Tibial artery (tissue), 4 donors: ENCODE measurements around the gene C10orf120.

Experiments used
- DNase-seq, 2 donors: peaks; one replicate each; pipeline ENCODE4 v3.0.0-alpha.2; 2019
- H3K27ac ChIP-seq, 2 donors: fragments of 200-600 bp; sonication (generic) in 1 of 2; 1 replicate in 1 of 2; 2 replicates in 1 of 2; pipeline ENCODE4 v1.5.1; 2018 to 2019; ENCODE audit warnings: mild to moderate bottlenecking in 1 of 2
- H3K27me3 ChIP-seq, 2 donors: fragments of 200-600 bp; sonication (generic) in 1 of 2; one replicate each; pipeline versions ENCODE4 v1.5.1 to v1.6.0; 2016 to 2019
- H3K36me3 ChIP-seq, 3 donors: fragments of 200-600 bp; sonication (generic) in 2 of 3; one replicate each; pipeline ENCODE4 v1.5.1; 2016 to 2019; ENCODE audit warnings: mild to moderate bottlenecking in 2 of 3
- H3K4me1 ChIP-seq, 4 donors: fragments of 200-600 bp; sonication (generic) in 2 of 4; 1 replicate in 3 of 4; 2 replicates in 1 of 4; pipeline ENCODE4 v1.5.1; 2016 to 2019
- H3K4me3 ChIP-seq, 2 donors: fragments of 200-600 bp; sonication (generic) in 1 of 2; 1 replicate in 1 of 2; 2 replicates in 1 of 2; pipeline ENCODE4 v1.5.1; 2018 to 2019; ENCODE audit warnings: mild to moderate bottlenecking in 2 of 2
- H3K9me3 ChIP-seq, 3 donors: fragments of 200-600 bp; sonication (generic) in 1 of 3; one replicate each; pipeline ENCODE4 v1.5.1; 2016 to 2019
- CTCF ChIP-seq, 2 experiments: fragments of 200-600 bp in 1 of 2; fragments of 450-650 bp in 1 of 2; IDR thresholded peaks; one replicate each; pipeline ENCODE4 v1.5.1; 2017 to 2019; ENCODE audit warnings: antibody characterized with exemption in 2 of 2, mild to moderate bottlenecking in 1 of 2, moderate library complexity in 1 of 2
- intact Hi-C: fragments of 100-400 bp; cut with DNase I; formaldehyde crosslinking; loops from one replicate; pipeline ENCODE4 v1.15.0; 2023; ENCODE audit warnings: low total_unique reads

The C10orf120 gene

GRCh38 chr10:122699796-122700455, at the start of gene C10orf120:
Gene C10orf120 (minus strand): TSS chr10:122699846. CDS start chr10:122699790, 56 bp downstream.
- Histone ChIP-seq H3K4me3 (no peak within 1 kb of the TSS), H3K36me3 (no peaks in the 10 kb centered on the region), H3K27ac (no peak within 1 kb of the TSS), H3K9me3 (no peaks in the 10 kb centered on the region), H3K4me1 (no peaks in the 10 kb centered on the region), H3K27me3 (no peaks in the 10 kb centered on the region)
- no peak for DNase-seq
- intact Hi-C loops, result loop anchor here (5.0 kb wide), 1 partner anchor 53 kb away; no protein-coding TSS in a partner anchor
- no peak for TF ChIP-seq CTCF (IDR thresholded peaks at IDR 0.05)

GRCh38 chr10:122748496-122748895, 48.9 kb upstream of the C10orf120 start:
- DNase-seq, result no peak
- Histone ChIP-seq H3K36me3 (no peaks in the 10 kb centered on the region), H3K27ac (no peak overlapping the region), H3K4me3 (no peak overlapping the region), H3K9me3 (no peaks in the 10 kb centered on the region), H3K27me3 (peaks cover 0 to 6% of the 10 kb centered on the region in 2 donors), H3K4me1 (no peaks in the 10 kb centered on the region)
- no peak for TF ChIP-seq CTCF (IDR thresholded peaks at IDR 0.05)
- intact Hi-C loops, result no loop called here

GRCh38 chr10:122746408-122746807, 46.8 kb upstream of the C10orf120 start:
- Histone ChIP-seq H3K4me3 (no peak overlapping the region), H3K36me3 (no peaks in the 10 kb centered on the region), H3K27me3 (peaks cover 0 to 6% of the 10 kb centered on the region in 2 donors), H3K4me1 (no peaks in the 10 kb centered on the region), H3K27ac (no peak overlapping the region), H3K9me3 (no peaks in the 10 kb centered on the region)
- intact Hi-C loops, result no loop called here
- no peak for TF ChIP-seq CTCF (IDR thresholded peaks at IDR 0.05)
- DNase-seq, result no peak

GRCh38 chr10:122744257-122744656, 44.6 kb upstream of the C10orf120 start:
- Histone ChIP-seq H3K4me1 (no peaks in the 10 kb centered on the region), H3K27ac (no peak overlapping the region), H3K27me3 (peaks cover 0 to 6% of the 10 kb centered on the region in 2 donors), H3K36me3 (no peaks in the 10 kb centered on the region), H3K9me3 (no peaks in the 10 kb centered on the region), H3K4me3 (no peak overlapping the region)
- DNase-seq, result no peak
- intact Hi-C loops, result no loop called here
- TF ChIP-seq CTCF (IDR thresholded peaks at IDR 0.05), result no peak

- TF ChIP-seq CTCF (IDR thresholded peaks at IDR 0.05), result no peak
- Histone ChIP-seq H3K36me3 (no peaks in the 10 kb centered on the region), H3K4me3 (no peak overlapping the region), H3K27me3 (peaks cover 0 to 4% of the 10 kb centered on the region in 2 donors), H3K9me3 (no peaks in the 10 kb centered on the region), H3K4me1 (no peaks in the 10 kb centered on the region), H3K27ac (no peak overlapping the region)
- intact Hi-C loops, result no loop called here
- DNase-seq, result no peak
These were observed 41.0 kb upstream of the C10orf120 start for GRCh38 chr10:122740640-122741039.
